Uterus (tissue), 2 donors: ENCODE measurements around the gene DACT3.

Source experiments
- CTCF ChIP-seq, 4 experiments: fragments of 200-600 bp in 2 of 4; fragments of 450-650 bp in 2 of 4; sonication (generic) in 2 of 4; IDR thresholded peaks; one replicate each; pipeline ENCODE4 v1.5.1; 2016 to 2019; ENCODE audit warnings: antibody characterized with exemption in 4 of 4, mild to moderate bottlenecking in 2 of 4, moderate library complexity in 1 of 4
- POLR2A ChIP-seq, 2 donors: fragments of 450-650 bp; IDR thresholded peaks; one replicate each; pipeline ENCODE4 v1.6.1; 2016; ENCODE audit warnings: antibody characterized with exemption in 2 of 2, mild to moderate bottlenecking in 1 of 2, moderate library complexity in 1 of 2

GRCh38 chr19:46617601-46618000 lies 43.4 kb downstream of the DACT3 start:
- TF ChIP-seq POLR2A (IDR thresholded peaks at IDR 0.05): no peak
- TF ChIP-seq CTCF (IDR thresholded peaks at IDR 0.05): no peak
